ENCODE results near the gene RALGPS1. TPM values are rescaled to one million over a fixed set of nuclear protein-coding genes. Genes with fewer than 3 reads are reported as not detected.

RALGPS1 gene, protein sequence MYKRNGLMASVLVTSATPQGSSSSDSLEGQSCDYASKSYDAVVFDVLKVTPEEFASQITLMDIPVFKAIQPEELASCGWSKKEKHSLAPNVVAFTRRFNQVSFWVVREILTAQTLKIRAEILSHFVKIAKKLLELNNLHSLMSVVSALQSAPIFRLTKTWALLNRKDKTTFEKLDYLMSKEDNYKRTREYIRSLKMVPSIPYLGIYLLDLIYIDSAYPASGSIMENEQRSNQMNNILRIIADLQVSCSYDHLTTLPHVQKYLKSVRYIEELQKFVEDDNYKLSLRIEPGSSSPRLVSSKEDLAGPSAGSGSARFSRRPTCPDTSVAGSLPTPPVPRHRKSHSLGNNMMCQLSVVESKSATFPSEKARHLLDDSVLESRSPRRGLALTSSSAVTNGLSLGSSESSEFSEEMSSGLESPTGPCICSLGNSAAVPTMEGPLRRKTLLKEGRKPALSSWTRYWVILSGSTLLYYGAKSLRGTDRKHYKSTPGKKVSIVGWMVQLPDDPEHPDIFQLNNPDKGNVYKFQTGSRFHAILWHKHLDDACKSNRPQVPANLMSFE
- 15.2 TPM for total RNA-seq

DNA sequence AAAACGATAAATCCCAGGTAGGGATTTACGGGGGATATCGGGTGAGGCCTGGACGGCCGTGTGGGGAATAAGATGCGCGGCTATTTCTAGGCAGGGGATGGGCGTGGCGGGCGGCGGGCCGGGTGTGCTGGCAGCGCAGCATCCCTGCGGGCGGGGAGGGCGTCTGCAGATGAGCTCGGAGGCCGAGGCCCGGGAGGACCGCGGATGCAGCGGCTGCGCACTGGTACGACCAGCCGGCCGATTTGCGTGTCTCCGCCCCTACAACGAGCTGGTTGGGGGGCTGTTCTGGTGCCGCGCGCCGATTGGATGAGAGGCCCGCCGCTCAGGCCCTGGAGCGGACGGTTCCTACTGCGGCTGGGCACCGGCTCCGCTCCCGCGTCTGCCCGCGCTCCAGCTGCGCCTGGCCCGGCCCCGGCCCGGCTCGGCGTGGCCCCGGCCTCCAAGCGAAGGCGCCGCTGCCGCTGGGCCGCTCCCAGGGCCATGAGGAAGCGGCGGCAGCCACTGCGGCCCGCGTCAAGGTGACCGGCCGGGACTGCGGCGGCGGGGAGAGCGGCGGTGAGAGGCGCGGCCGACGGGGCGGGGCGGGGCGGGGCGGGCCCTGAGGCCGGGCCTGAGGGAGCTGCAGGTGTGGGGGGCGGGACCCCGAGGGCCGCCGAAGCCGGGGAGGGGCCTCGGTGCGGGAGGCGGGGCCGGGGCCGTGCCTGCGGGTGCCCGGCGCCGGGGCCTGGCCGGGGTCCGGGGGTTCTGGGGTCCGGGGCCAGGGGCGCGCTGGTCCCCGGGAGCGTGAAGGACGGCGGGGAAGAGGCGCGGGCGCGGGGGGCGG lies at the start of gene RALGPS1:
TSS of gene RALGPS1 (plus strand) at position 325 of the 823 bp plus-strand sequence. CDS start 47,508 bp downstream, outside the sequence.
- Histone ChIP-seq H3K27me3 (no peaks in the 10 kb centered on the region), H3K9me3 (no peaks in the 10 kb centered on the region), H3K27ac (peak within 1 kb of the TSS; percentile 4), H3K4me1 (peaks cover 12% of the 10 kb centered on the region), H3K36me3 (no peaks in the 10 kb centered on the region), H3K4me3 (peak within 1 kb of the TSS; percentile 37 to 84)
- intact Hi-C loops (cut with DNase I): no loop called here
- TF ChIP-seq POLR2AphosphoS5 (IDR thresholded peaks at IDR 0.05; ENCODE audit: insufficient read depth in 1 of 2, low read depth in 1 of 2) (peak; percentile 49 to 65), POLR2A (IDR thresholded peaks at IDR 0.05) (peak in 1 of 2 donors; percentile 41)
- TF ChIP-seq, protein P1, sequence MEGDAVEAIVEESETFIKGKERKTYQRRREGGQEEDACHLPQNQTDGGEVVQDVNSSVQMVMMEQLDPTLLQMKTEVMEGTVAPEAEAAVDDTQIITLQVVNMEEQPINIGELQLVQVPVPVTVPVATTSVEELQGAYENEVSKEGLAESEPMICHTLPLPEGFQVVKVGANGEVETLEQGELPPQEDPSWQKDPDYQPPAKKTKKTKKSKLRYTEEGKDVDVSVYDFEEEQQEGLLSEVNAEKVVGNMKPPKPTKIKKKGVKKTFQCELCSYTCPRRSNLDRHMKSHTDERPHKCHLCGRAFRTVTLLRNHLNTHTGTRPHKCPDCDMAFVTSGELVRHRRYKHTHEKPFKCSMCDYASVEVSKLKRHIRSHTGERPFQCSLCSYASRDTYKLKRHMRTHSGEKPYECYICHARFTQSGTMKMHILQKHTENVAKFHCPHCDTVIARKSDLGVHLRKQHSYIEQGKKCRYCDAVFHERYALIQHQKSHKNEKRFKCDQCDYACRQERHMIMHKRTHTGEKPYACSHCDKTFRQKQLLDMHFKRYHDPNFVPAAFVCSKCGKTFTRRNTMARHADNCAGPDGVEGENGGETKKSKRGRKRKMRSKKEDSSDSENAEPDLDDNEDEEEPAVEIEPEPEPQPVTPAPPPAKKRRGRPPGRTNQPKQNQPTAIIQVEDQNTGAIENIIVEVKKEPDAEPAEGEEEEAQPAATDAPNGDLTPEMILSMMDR (IDR thresholded peaks at IDR 0.05): no peak
- peak in 1 of 2 donors; percentile 94 for DNase-seq (ENCODE audit: extremely low spot score in 2 of 2)

DNA sequence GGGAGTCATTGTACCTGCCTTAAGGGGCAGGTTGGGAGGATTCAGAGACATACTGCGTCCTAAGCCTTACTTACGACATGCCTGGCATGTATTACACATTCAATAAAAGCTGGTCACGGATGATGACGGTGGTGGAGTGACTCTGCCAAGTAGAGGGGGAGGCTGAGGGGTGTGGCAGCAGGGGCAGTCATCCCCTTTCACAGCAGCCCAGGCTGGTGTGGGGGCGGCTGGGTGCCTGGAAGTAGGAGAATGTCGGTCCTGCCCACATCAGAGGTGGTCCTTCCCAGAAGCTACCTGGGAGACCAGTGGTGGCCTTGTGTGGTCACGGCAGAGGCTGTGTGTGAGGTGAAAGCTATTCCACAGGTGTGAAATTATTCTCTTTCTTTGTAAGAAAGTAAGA lies 45.2 kb upstream of the RALGPS1 start:
- H3K27me3 ChIP-seq: no peaks in the 10 kb centered on the region
- H3K4me1 ChIP-seq: peaks cover 13% of the 10 kb centered on the region
- no peaks in the 10 kb centered on the region for H3K9me3 ChIP-seq
- TF ChIP-seq POLR2AphosphoS5 (IDR thresholded peaks at IDR 0.05; ENCODE audit: insufficient read depth in 1 of 2, low read depth in 1 of 2) (no peak), POLR2A (IDR thresholded peaks at IDR 0.05) (no peak)
- TF ChIP-seq, protein P1 (IDR thresholded peaks at IDR 0.05): no peak
- intact Hi-C loops (cut with DNase I): no loop called here
- H3K4me3 ChIP-seq: no peak overlapping the region
- DNase-seq (ENCODE audit: extremely low spot score in 2 of 2): no peak
- H3K27ac ChIP-seq: no peak overlapping the region
- H3K36me3 ChIP-seq: peaks cover 0 to 5% of the 10 kb centered on the region in 2 donors

DNA sequence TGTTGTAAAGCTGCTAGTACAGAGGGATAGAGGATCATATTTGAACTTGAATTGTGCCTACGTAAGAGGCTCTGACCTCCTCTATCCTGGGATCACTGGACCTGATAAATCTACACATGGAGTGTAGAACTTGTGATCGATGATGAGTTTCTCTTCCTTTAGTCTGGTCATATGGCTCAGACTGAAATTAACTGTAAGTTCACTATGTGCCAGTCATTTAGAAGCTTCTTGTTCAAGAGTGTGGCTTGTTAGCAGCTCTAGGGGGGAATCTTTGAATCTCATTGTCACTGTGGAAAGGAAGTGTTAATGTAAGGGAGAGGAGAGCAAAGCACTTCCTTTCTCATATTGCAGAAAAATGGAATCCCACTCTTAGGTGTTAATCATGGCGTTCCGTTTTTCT lies 42.1 kb upstream of the RALGPS1 start:
- no peak for DNase-seq (ENCODE audit: extremely low spot score in 2 of 2)
- no peak for TF ChIP-seq POLR2AphosphoS5 (IDR thresholded peaks at IDR 0.05; ENCODE audit: insufficient read depth in 1 of 2, low read depth in 1 of 2)
- TF ChIP-seq, protein P1 (IDR thresholded peaks at IDR 0.05): no peak
- TF ChIP-seq POLR2A (IDR thresholded peaks at IDR 0.05): no peak
- Histone ChIP-seq H3K27ac (no peak overlapping the region), H3K27me3 (no peaks in the 10 kb centered on the region), H3K4me3 (no peak overlapping the region), H3K9me3 (no peaks in the 10 kb centered on the region), H3K4me1 (peaks cover 13% of the 10 kb centered on the region), H3K36me3 (no peaks in the 10 kb centered on the region)
- intact Hi-C loops (cut with DNase I): no loop called here

DNA sequence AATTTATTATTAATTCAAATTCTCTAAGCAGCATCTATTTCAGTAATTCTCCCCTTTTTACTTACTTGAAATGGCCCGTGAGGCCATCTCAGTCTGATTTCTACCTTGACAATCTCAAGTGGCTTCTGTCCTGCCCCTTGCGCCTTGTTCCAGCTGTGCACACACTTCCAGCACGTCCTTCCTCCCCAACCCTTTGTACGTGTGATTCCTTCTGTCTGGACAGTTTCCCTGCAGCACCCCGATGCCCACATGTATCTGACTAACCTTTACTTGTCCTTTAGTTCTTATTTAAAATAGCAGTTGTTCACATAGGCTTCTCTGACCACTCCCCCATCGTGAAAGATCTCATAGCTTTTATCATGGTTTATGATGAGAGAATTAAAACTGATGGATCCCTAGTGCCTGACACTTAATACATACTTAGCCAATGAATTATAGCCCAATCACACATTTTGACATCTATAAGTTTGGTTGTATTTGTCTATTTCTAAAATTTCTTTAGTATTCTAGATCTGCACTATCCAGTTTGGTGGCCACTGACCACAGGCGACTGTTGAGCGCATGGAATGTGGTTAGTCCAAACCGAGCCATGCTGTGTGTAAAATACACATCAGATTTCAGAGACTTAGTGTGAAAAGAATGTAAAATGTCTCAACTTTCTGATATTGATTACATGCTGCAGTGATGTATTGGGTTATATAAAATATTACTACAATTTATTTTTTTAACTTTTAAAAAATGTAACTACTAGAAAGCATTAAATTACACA lies 39.9 kb upstream of the RALGPS1 start:
- Histone ChIP-seq H3K9me3 (no peaks in the 10 kb centered on the region), H3K4me3 (no peak overlapping the region), H3K36me3 (peaks cover 0 to 11% of the 10 kb centered on the region in 2 donors), H3K27ac (no peak overlapping the region), H3K27me3 (no peaks in the 10 kb centered on the region), H3K4me1 (no peaks in the 10 kb centered on the region)
- TF ChIP-seq POLR2AphosphoS5 (IDR thresholded peaks at IDR 0.05; ENCODE audit: insufficient read depth in 1 of 2, low read depth in 1 of 2): no peak
- no peak for TF ChIP-seq POLR2A (IDR thresholded peaks at IDR 0.05)
- TF ChIP-seq, protein P1 (IDR thresholded peaks at IDR 0.05): no peak
- intact Hi-C loops (cut with DNase I): loop anchor here (5.0 kb wide), 1 partner anchor 1443 kb away; no protein-coding TSS in a partner anchor
- peak in 1 of 2 donors; percentile 14 for DNase-seq (ENCODE audit: extremely low spot score in 2 of 2)

All from vagina (tissue), 2 donors.